NT2/D1 (cell line): ENCODE results near the gene SORCS1.

Experiments used
- DNase-seq: peaks from one replicate; pipeline ENCODE4 v3.0.0-alpha.2; 2011; ENCODE audit warnings: low read depth, low spot score
- H3K27me3 ChIP-seq: 2 replicates; pipeline ENCODE4 v1.6.0; 2011; ENCODE audit warnings: mild to moderate bottlenecking; ENCODE audit not compliant: insufficient read length, insufficient read depth
- H3K36me3 ChIP-seq: 2 replicates; pipeline ENCODE4 v1.6.1; 2011; ENCODE audit warnings: mild to moderate bottlenecking, low read length, mixed read lengths; ENCODE audit not compliant: insufficient read depth, insufficient read length
- H3K4me1 ChIP-seq: 2 replicates; pipeline ENCODE4 v1.5.1; 2011; ENCODE audit not compliant: insufficient read depth, insufficient read length
- H3K4me3 ChIP-seq: 2 replicates; pipeline ENCODE4 v1.5.1; 2011; ENCODE audit warnings: low read depth; ENCODE audit not compliant: insufficient read length
- H3K9ac ChIP-seq: 2 replicates; pipeline ENCODE4 v1.6.0; 2011; ENCODE audit warnings: low read depth; ENCODE audit not compliant: insufficient read length
- H3K9me3 ChIP-seq: 2 replicates; pipeline ENCODE4 v1.5.1; 2011; ENCODE audit warnings: mild to moderate bottlenecking, low read length; ENCODE audit not compliant: insufficient read depth
- SUZ12 ChIP-seq: IDR thresholded peaks from 2 replicates; pipeline ENCODE4 v1.6.1; 2011; ENCODE audit not compliant: insufficient read length, insufficient read depth; ENCODE audit errors: extremely low read depth
- YY1 ChIP-seq: IDR thresholded peaks from 2 replicates; pipeline ENCODE4 v1.6.1; 2011; ENCODE audit not compliant: insufficient read length, insufficient read depth
- ZNF274 ChIP-seq: IDR thresholded peaks from 2 replicates; pipeline ENCODE4 v1.6.1; 2011; ENCODE audit warnings: mild to moderate bottlenecking, low read depth, low read length

The SORCS1 gene

GRCh38 chr10:107164992-107165391, 486 bp upstream of the SORCS1 start:
- Histone ChIP-seq H3K36me3 (no peaks in the 10 kb centered on the region), H3K9me3 (no peaks in the 10 kb centered on the region), H3K9ac (peak overlapping the region; percentile 74), H3K4me1 (peaks cover 2% of the 10 kb centered on the region), H3K4me3 (peak overlapping the region; percentile 68), H3K27me3 (peaks cover 36% of the 10 kb centered on the region)
- no peak for DNase-seq
- no peak for TF ChIP-seq ZNF274
- no peak for TF ChIP-seq SUZ12
- TF ChIP-seq YY1: no peak

- DNase-seq: no peak
- peak overlapping the region; percentile 74 for H3K9ac ChIP-seq
- no peaks in the 10 kb centered on the region for H3K9me3 ChIP-seq
- H3K27me3 ChIP-seq: peaks cover 36% of the 10 kb centered on the region
- H3K4me3 ChIP-seq: peak overlapping the region; percentile 68
- H3K4me1 ChIP-seq: peaks cover 2% of the 10 kb centered on the region
- no peak for TF ChIP-seq ZNF274
- H3K36me3 ChIP-seq: no peaks in the 10 kb centered on the region
Observed at GRCh38 chr10:107163076-107163855, 1.2 kb downstream of the SORCS1 start.

- peaks cover 2% of the 10 kb centered on the region for H3K4me1 ChIP-seq
- H3K9ac ChIP-seq: no peak overlapping the region
- peaks cover 34% of the 10 kb centered on the region for H3K27me3 ChIP-seq
- DNase-seq: no peak
- no peak overlapping the region for H3K4me3 ChIP-seq
- TF ChIP-seq SUZ12 (no peak), ZNF274 (no peak), YY1 (no peak)
- no peaks in the 10 kb centered on the region for H3K36me3 ChIP-seq
- no peaks in the 10 kb centered on the region for H3K9me3 ChIP-seq
Observed at GRCh38 chr10:107160866-107161265, 3.6 kb downstream of the SORCS1 start.

GRCh38 chr10:107159871-107160270, 4.6 kb downstream of the SORCS1 start:
- Histone ChIP-seq H3K9me3 (no peaks in the 10 kb centered on the region), H3K27me3 (peaks cover 24% of the 10 kb centered on the region), H3K4me1 (peaks cover 2% of the 10 kb centered on the region), H3K9ac (no peak overlapping the region), H3K36me3 (no peaks in the 10 kb centered on the region), H3K4me3 (no peak overlapping the region)
- no peak for DNase-seq
- no peak for TF ChIP-seq ZNF274
- no peak for TF ChIP-seq SUZ12
- no peak for TF ChIP-seq YY1

- H3K9ac ChIP-seq: no peak overlapping the region
- H3K4me3 ChIP-seq: no peak overlapping the region
- peaks cover 3% of the 10 kb centered on the region for H3K27me3 ChIP-seq
- H3K4me1 ChIP-seq: no peaks in the 10 kb centered on the region
- no peak for DNase-seq
- H3K9me3 ChIP-seq: peaks cover 6% of the 10 kb centered on the region
- H3K36me3 ChIP-seq: no peaks in the 10 kb centered on the region
- TF ChIP-seq ZNF274 (no peak), YY1 (no peak), SUZ12 (no peak)
Observed at GRCh38 chr10:107157071-107157470, 7.4 kb downstream of the SORCS1 start.

- H3K36me3 ChIP-seq: no peaks in the 10 kb centered on the region
- no peak for DNase-seq
- H3K9me3 ChIP-seq: peaks cover 13% of the 10 kb centered on the region
- H3K4me1 ChIP-seq: no peaks in the 10 kb centered on the region
- H3K4me3 ChIP-seq: no peak overlapping the region
- TF ChIP-seq YY1 (no peak), SUZ12 (no peak), ZNF274 (no peak)
- no peaks in the 10 kb centered on the region for H3K27me3 ChIP-seq
- no peak overlapping the region for H3K9ac ChIP-seq
Observed at GRCh38 chr10:107152087-107152486, 12.4 kb downstream of the SORCS1 start.

GRCh38 chr10:107148906-107149305, 15.6 kb downstream of the SORCS1 start:
- Histone ChIP-seq H3K9me3 (peaks cover 13% of the 10 kb centered on the region), H3K4me3 (no peak overlapping the region), H3K4me1 (no peaks in the 10 kb centered on the region), H3K27me3 (no peaks in the 10 kb centered on the region), H3K9ac (no peak overlapping the region), H3K36me3 (no peaks in the 10 kb centered on the region)
- no peak for DNase-seq
- no peak for TF ChIP-seq ZNF274
- no peak for TF ChIP-seq YY1
- TF ChIP-seq SUZ12: no peak
